ENCODE measurements around the gene PIK3CD. TPM values are rescaled to one million over a fixed set of nuclear protein-coding genes. Genes with fewer than 3 reads are reported as not detected.

PIK3CD gene
- total RNA-seq, 1 donor from 2014 or later, result 15.7 TPM

GRCh38 chr1:9699361-9699760, 47.8 kb downstream of the PIK3CD start:
- H3K27me3 Mint-ChIP-seq, result no peaks in the 10 kb centered on the region
- peaks cover 4% of the 10 kb centered on the region for H3K4me1 Mint-ChIP-seq (ENCODE audit: low read depth)
- H3K27ac Mint-ChIP-seq, result no peak overlapping the region
- TF ChIP-seq CTCF (IDR thresholded peaks at IDR 0.05; ENCODE audit: unreplicated experiment), result no peak
- DNase-seq (ENCODE audit: low spot score, unreplicated experiment), result no peak
- H3K4me3 Mint-ChIP-seq (ENCODE audit: low read depth), result no peak overlapping the region
- peaks cover 6% of the 10 kb centered on the region for H3K9me3 Mint-ChIP-seq (ENCODE audit: low read depth)
- peaks cover 8% of the 10 kb centered on the region for H3K36me3 Mint-ChIP-seq (ENCODE audit: insufficient read depth)

- Mint-ChIP-seq H3K4me3 (ENCODE audit: low read depth) (no peak overlapping the region), H3K27me3 (no peaks in the 10 kb centered on the region), H3K36me3 (ENCODE audit: insufficient read depth) (peaks cover 8% of the 10 kb centered on the region), H3K27ac (no peak overlapping the region), H3K9me3 (ENCODE audit: low read depth) (peaks cover 6% of the 10 kb centered on the region), H3K4me1 (ENCODE audit: low read depth) (peaks cover 4% of the 10 kb centered on the region)
- no peak for TF ChIP-seq CTCF (IDR thresholded peaks at IDR 0.05; ENCODE audit: unreplicated experiment)
- DNase-seq (ENCODE audit: low spot score, unreplicated experiment), result no peak
Observed at GRCh38 chr1:9700340-9700739, 48.8 kb downstream of the PIK3CD start.

- peaks cover 8% of the 10 kb centered on the region for H3K36me3 Mint-ChIP-seq (ENCODE audit: insufficient read depth)
- no peaks in the 10 kb centered on the region for H3K27me3 Mint-ChIP-seq
- H3K27ac Mint-ChIP-seq, result no peak overlapping the region
- H3K4me3 Mint-ChIP-seq (ENCODE audit: low read depth), result no peak overlapping the region
- no peak for DNase-seq (ENCODE audit: low spot score, unreplicated experiment)
- H3K4me1 Mint-ChIP-seq (ENCODE audit: low read depth), result peaks cover 4% of the 10 kb centered on the region
- TF ChIP-seq CTCF (IDR thresholded peaks at IDR 0.05; ENCODE audit: unreplicated experiment), result no peak
- H3K9me3 Mint-ChIP-seq (ENCODE audit: low read depth), result peaks cover 6% of the 10 kb centered on the region
Observed at GRCh38 chr1:9701665-9702064, 50.1 kb downstream of the PIK3CD start.

GRCh38 chr1:9703165-9703509, 51.6 kb downstream of the PIK3CD start:
- no peak for DNase-seq (ENCODE audit: low spot score, unreplicated experiment)
- no peak for TF ChIP-seq CTCF (IDR thresholded peaks at IDR 0.05; ENCODE audit: unreplicated experiment)
- no peak overlapping the region for H3K4me3 Mint-ChIP-seq (ENCODE audit: low read depth)
- H3K27me3 Mint-ChIP-seq, result no peaks in the 10 kb centered on the region
- peaks cover 4% of the 10 kb centered on the region for H3K4me1 Mint-ChIP-seq (ENCODE audit: low read depth)
- no peak overlapping the region for H3K27ac Mint-ChIP-seq
- peaks cover 6% of the 10 kb centered on the region for H3K9me3 Mint-ChIP-seq (ENCODE audit: low read depth)
- peaks cover 8% of the 10 kb centered on the region for H3K36me3 Mint-ChIP-seq (ENCODE audit: insufficient read depth)

GRCh38 chr1:9703681-9704080, 52.1 kb downstream of the PIK3CD start:
- no peaks in the 10 kb centered on the region for H3K27me3 Mint-ChIP-seq
- TF ChIP-seq CTCF (IDR thresholded peaks at IDR 0.05; ENCODE audit: unreplicated experiment), result no peak
- peaks cover 6% of the 10 kb centered on the region for H3K9me3 Mint-ChIP-seq (ENCODE audit: low read depth)
- no peak for DNase-seq (ENCODE audit: low spot score, unreplicated experiment)
- H3K4me1 Mint-ChIP-seq (ENCODE audit: low read depth), result peaks cover 2% of the 10 kb centered on the region
- no peak overlapping the region for H3K27ac Mint-ChIP-seq
- no peak overlapping the region for H3K4me3 Mint-ChIP-seq (ENCODE audit: low read depth)
- H3K36me3 Mint-ChIP-seq (ENCODE audit: insufficient read depth), result peaks cover 6% of the 10 kb centered on the region
